CD4-positive, alpha-beta T cell treated with Interleukin-2 at 100 ng/mL for 4 hours (primary cell): ENCODE measurements around the gene MOGAT1.
"Not testable (repeated sequence)": the region's sequence is repeated elsewhere in the genome, so short reads cannot be mapped to it uniquely, and the experiment has no call there.

ENCODE experiments used
- DNase-seq: peaks from one replicate; pipeline ENCODE4 v3.0.0-alpha.2; 2020; ENCODE audit warnings: low spot score

Gene MOGAT1

GRCh38 chr2:222710736-222711135, 39.3 kb downstream of the MOGAT1 start:
- DNase-seq: no peak

GRCh38 chr2:222711315-222711940, 40.0 kb downstream of the MOGAT1 start:
- DNase-seq: no peak

GRCh38 chr2:222713002-222713401, 41.5 kb downstream of the MOGAT1 start:
- no peak for DNase-seq

- no peak for DNase-seq
Observed at GRCh38 chr2:222714361-222715241, 43.1 kb downstream of the MOGAT1 start.

GRCh38 chr2:222715742-222716141, 44.3 kb downstream of the MOGAT1 start:
- DNase-seq: no peak

- DNase-seq: not testable (repeated sequence)
Observed at GRCh38 chr2:222719787-222720186, 48.3 kb downstream of the MOGAT1 start.

- DNase-seq: not testable (repeated sequence)
Observed at GRCh38 chr2:222721597-222721996, 50.1 kb downstream of the MOGAT1 start.

- no peak for DNase-seq
Observed at GRCh38 chr2:222722327-222722946, 51.0 kb downstream of the MOGAT1 start.

GRCh38 chr2:222724208-222724607, 52.8 kb downstream of the MOGAT1 start:
- no peak for DNase-seq

- DNase-seq: no peak
Observed at GRCh38 chr2:222728621-222729020, 57.2 kb downstream of the MOGAT1 start.

- no peak for DNase-seq
Observed at GRCh38 chr2:222730366-222730999, 59.0 kb downstream of the MOGAT1 start.

- no peak for DNase-seq
Observed at GRCh38 chr2:222731201-222731621, 59.8 kb downstream of the MOGAT1 start.

- no peak for DNase-seq
Observed at GRCh38 chr2:222732489-222733178, 61.2 kb downstream of the MOGAT1 start.

- no peak for DNase-seq
Observed at GRCh38 chr2:222733470-222733845, 62.0 kb downstream of the MOGAT1 start.

- no peak for DNase-seq
Observed at GRCh38 chr2:222733846-222734702, 62.6 kb downstream of the MOGAT1 start.

GRCh38 chr2:222734703-222735014, 63.2 kb downstream of the MOGAT1 start:
- DNase-seq: no peak

GRCh38 chr2:222736301-222736700, 64.8 kb downstream of the MOGAT1 start:
- DNase-seq: no peak

- DNase-seq: no peak
Observed at GRCh38 chr2:222736924-222737323, 65.5 kb downstream of the MOGAT1 start.

- no peak for DNase-seq
Observed at GRCh38 chr2:222738312-222738711, 66.9 kb downstream of the MOGAT1 start.

- DNase-seq: no peak
Observed at GRCh38 chr2:222738809-222739208, 67.4 kb downstream of the MOGAT1 start.

GRCh38 chr2:222739939-222740338, 68.5 kb downstream of the MOGAT1 start:
- DNase-seq: no peak
